ENCODE results near the gene HSD3B2.

Gene HSD3B2

GRCh38 chr1:119416006-119416640 lies 1.2 kb downstream of the HSD3B2 start:
- H3K4me3 ChIP-seq (ENCODE audit: low read length): no peak overlapping the region
- TF ChIP-seq, protein P1, sequence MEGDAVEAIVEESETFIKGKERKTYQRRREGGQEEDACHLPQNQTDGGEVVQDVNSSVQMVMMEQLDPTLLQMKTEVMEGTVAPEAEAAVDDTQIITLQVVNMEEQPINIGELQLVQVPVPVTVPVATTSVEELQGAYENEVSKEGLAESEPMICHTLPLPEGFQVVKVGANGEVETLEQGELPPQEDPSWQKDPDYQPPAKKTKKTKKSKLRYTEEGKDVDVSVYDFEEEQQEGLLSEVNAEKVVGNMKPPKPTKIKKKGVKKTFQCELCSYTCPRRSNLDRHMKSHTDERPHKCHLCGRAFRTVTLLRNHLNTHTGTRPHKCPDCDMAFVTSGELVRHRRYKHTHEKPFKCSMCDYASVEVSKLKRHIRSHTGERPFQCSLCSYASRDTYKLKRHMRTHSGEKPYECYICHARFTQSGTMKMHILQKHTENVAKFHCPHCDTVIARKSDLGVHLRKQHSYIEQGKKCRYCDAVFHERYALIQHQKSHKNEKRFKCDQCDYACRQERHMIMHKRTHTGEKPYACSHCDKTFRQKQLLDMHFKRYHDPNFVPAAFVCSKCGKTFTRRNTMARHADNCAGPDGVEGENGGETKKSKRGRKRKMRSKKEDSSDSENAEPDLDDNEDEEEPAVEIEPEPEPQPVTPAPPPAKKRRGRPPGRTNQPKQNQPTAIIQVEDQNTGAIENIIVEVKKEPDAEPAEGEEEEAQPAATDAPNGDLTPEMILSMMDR (IDR thresholded peaks at IDR 0.05; ENCODE audit: insufficient read depth, low read depth, low read length, missing control alignments): no peak
- DNase-seq (ENCODE audit: low read depth): no peak

DNA sequence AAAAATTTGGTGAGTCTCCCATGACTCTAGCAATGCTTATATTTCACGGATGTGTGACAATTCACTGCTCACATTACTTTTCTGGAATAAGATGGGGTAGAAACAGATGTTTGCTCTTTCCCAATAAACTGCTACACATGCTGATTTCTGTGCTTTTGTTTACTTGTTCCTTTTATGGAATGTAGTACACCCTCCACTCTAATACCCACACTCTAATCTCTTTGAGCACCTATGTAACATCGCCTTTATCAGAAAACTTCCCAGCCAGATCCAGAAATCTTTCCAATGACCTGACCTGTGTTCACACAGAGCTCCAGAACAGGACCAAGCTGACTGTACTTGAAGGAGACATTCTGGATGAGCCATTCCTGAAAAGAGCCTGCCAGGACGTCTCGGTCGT lies 4.2 kb downstream of the HSD3B2 start:
- no peak for DNase-seq (ENCODE audit: low read depth)
- TF ChIP-seq, protein P1 (IDR thresholded peaks at IDR 0.05; ENCODE audit: insufficient read depth, low read depth, low read length, missing control alignments): no peak
- H3K4me3 ChIP-seq (ENCODE audit: low read length): no peak overlapping the region

DNA sequence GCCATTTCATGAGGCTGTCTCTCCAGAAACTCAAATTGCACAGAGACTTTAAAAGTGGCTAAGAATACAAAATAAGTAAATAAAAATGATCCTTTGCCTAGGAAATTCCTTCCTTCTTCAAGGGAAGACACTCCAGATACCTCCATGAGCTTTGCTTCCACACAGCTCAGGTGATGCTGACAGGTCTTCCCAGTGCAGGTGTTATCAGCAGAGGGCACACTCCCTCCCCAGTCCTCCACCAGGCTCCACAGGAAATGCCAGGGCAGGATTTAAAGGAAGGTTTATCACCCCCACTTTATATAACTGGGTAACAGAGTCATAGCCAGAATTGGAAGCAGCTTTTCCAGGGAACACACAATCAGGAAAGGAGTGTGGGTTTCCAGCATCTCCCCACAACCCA lies 5.7 kb downstream of the HSD3B2 start:
- no peak for DNase-seq (ENCODE audit: low read depth)
- TF ChIP-seq, protein P1 (IDR thresholded peaks at IDR 0.05; ENCODE audit: insufficient read depth, low read depth, low read length, missing control alignments): no peak
- no peak overlapping the region for H3K4me3 ChIP-seq (ENCODE audit: low read length)

DNA sequence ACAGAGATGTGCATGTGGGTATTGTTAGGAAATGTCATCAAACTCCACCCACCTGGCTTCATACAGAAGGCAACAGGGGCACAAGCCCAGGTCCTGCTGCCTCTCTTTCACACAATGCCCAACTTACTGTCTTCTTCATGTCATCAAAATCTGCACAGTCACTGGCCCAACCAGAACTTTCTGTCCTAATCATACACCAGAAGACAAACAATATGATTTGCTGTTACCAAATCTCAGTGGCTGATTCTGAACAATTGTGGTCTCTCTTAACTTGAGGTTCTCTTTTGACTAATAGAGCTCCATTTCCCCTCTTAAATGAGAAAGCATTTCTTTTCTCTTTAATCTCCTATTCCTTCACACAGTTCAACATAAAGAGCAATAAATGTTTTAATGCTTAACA lies 7.7 kb downstream of the HSD3B2 start:
- TF ChIP-seq, protein P1 (IDR thresholded peaks at IDR 0.05; ENCODE audit: insufficient read depth, low read depth, low read length, missing control alignments): no peak

GRCh38 chr1:119428991-119429390 lies 14.0 kb downstream of the HSD3B2 start:
- DNase-seq (ENCODE audit: low read depth): peak; percentile 21
- TF ChIP-seq, protein P1 (IDR thresholded peaks at IDR 0.05; ENCODE audit: insufficient read depth, low read depth, low read length, missing control alignments): no peak
- no peak overlapping the region for H3K4me3 ChIP-seq (ENCODE audit: low read length)

More for the DNA sequence above, 7.7 kb downstream of the HSD3B2 start:
- no peak for DNase-seq (ENCODE audit: low read depth)
- no peak overlapping the region for H3K4me3 ChIP-seq (ENCODE audit: low read length)

GRCh38 chr1:119429687-119430086 lies 14.7 kb downstream of the HSD3B2 start:
- DNase-seq (ENCODE audit: low read depth): no peak
- TF ChIP-seq, protein P1 (IDR thresholded peaks at IDR 0.05; ENCODE audit: insufficient read depth, low read depth, low read length, missing control alignments): no peak
- H3K4me3 ChIP-seq (ENCODE audit: low read length): no peak overlapping the region

DNA sequence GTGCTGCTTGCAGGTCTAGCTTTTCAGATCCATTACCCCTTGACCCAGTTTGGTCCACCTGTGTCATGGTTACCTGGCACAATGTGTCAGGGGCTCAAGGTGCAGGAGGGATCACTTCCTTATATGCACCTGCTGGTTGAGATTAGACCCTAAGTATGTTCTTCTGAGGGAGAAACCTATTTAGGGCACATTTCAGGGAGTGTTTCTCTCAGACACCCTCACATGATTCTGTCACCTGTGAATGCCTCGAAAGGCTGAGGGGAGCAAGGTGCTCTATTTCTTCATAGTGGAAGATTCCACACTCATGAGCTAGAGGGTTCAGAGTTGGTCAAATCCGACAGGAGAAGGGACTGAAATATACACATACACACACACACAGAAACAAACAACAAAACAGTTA lies 15.5 kb downstream of the HSD3B2 start:
- TF ChIP-seq, protein P1 (IDR thresholded peaks at IDR 0.05; ENCODE audit: insufficient read depth, low read depth, low read length, missing control alignments): no peak
- DNase-seq (ENCODE audit: low read depth): no peak
- H3K4me3 ChIP-seq (ENCODE audit: low read length): no peak overlapping the region

All from epithelial cell of esophagus (primary cell).